ENCODE measurements around the gene TPM4.

GRCh38 chr19:16118489-16119033 lies 42.3 kb downstream of the TPM4 start:
- TF ChIP-seq CTCF (IDR thresholded peaks at IDR 0.05) (no peak), POLR2AphosphoS5 (IDR thresholded peaks at IDR 0.05) (no peak), POLR2A (IDR thresholded peaks at IDR 0.05) (no peak), EP300 (IDR thresholded peaks at IDR 0.05) (no peak)
